GM21529 (cell line): ENCODE results near the gene KTN1.

Experiments
- ATAC-seq: cut with Tn5 transposase; IDR thresholded peaks from one replicate; pipeline ENCODE4 v1.9.1; 2021; ENCODE audit not compliant: unreplicated experiment

KTN1 gene

DNA sequence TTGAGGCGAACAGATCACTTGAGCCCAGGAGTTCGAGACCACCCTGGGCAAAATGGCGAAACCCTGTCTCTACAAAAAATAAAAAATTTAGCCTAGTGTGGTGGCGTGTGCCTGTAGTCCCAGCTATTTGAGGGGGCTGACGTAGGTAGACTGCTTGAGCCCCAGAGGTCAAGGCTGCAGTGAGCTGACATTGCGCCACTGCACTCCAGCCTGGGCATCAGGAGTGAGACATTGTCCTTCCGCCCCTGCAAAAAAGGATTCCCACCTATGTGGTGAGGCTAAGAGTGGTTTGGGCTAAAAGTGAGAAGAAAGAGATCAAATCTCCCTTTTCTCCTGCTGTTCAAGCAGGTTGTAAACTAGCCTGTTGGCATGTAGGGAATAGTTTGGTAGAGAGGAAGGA lies 5.0 kb upstream of the KTN1 start:
- ATAC-seq: no peak

DNA sequence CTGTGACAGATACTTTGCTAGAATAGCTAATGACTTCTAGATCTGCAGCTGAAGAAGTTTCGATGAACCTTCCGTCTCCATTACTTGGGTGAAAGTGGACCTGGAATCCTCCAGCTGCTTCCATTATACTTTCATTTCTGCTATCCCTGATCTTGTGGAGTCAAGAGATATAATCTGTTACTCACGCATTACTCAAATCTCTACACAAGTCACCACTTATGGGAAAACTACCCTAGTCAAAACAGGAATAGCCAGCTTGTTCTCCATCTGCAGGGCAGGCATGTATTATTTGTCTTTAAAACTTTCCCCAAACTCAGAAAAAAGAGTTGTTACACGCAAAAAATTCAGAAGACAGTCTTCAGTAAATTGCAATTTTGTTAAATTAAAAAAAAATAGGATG lies 2.8 kb upstream of the KTN1 start:
- no peak for ATAC-seq

DNA sequence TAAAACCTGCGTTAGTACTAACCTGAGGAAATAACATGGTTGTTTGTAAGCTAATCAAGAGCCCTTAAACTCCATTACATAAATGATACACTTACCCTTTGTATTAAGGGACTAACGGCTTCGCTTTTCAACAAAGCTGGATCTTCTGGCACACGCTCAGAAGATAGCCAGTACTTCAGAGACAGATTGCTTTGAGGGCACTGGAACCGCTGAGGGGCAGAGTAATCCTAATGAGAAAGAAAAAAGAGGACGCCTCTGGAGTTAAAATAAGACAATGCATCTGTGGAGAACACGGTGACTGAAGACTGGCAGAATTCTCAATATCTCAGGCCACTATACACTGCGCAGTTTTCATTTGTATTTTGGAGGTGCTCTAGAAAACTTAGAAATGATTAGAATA lies 1.5 kb upstream of the KTN1 start:
- no peak for ATAC-seq

DNA sequence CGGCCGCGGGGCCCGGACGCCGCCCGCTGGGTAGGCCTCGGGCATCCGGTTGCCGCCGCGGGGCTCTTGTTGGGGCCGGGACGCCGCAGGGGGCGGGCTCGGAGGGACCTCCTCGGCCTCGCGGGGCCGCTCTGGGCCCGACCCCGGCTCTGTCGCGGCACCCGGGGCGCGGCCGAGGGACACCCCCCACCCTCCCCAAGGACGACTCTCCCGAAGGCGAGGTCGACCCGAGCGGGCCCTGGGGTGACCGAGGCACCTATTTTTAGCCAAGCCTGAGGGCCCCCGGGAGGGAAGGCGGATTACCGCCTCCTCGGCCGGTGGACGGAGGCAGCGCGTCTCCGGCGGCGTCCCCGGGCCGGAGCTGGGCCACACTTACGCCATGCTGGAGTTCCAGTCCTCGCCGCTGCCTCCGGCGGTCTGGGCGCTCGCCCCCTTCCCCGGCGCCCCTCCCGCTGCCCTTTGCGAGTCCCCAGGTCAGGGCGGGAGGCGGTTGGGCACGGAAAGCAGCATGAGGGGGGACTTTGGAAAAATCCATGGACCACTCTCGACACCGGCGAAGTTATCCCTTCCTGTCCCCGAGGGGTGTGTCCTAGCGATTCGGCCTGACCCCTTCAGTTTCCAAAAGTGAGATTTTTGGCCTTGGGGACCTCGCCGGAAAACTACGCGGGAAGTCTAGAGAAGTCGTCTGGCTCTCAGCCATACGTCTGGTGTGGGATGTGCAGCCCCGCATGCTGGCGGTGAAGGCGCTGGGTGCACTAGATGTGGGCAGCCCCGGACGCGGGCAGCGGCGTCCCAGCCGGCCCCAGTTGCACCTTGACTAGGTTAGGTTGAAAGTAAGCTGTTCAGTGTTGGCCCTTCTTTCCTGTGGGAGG lies 699 bp downstream of the KTN1 start:
- ATAC-seq: peak; percentile 45

DNA sequence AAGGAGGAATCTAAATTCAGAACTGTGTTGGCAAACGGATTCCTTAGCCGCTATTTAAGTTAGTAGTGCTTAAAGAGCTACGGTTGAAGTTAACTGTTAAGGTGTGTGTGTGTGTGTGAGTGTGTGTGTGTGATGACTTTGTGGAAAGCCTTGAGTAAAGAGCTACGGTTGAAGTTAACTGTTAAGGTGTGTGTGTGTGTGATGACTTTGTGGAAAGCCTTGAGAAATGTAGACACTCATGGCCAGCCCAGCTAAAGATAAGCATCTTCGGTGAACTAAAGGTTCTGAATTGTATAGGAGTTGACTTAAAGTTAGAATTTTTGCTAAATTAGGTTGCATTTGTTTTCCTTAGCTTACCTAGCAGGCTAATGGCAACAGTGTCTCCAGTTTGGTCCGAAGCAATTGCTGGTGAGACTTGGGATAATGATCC lies 1.4 kb downstream of the KTN1 start:
- ATAC-seq: no peak

DNA sequence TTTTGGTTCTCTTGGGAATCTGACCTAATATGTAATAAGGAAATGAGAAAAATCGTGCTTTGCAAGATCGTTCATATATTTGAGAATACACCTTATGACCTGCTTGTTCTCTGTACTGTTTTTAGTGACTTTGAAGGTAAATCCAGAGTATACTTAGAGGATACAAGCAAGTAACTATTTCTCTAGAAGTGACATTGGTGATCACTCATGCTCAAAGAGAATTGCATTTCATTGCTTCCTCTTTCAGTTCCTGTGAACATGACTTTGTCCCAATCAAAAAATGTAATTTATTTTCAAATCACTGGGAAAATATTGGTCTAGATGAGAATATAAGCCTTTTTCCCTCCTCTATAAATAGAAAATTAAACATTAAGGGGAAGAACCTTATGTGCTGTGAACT lies 2.7 kb downstream of the KTN1 start:
- peak; percentile 29 for ATAC-seq

DNA sequence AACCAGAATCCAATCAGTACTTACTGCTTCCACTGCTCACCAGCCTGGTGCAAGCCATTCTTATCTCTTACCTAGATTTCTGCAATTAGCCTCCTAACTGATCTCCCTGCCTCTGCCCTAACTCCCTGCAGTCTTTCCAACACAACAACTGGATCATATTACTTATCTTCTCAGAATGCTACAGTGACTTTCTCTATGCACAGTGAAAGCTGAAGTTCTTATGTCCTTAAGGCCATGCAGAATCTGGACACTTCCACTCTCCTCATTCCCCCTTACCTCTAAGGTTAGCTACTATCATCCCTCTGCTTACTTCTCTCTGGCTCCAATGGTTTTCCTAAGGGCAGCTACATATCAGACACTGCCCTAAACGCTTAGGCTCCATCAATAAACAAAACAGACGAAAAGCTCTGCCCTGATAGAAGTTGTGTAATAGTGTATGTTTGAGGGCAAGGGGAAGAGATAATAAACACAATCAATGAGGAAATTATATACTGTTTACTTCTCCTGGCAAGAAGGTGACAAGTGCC lies 4.0 kb downstream of the KTN1 start:
- no peak for ATAC-seq

DNA sequence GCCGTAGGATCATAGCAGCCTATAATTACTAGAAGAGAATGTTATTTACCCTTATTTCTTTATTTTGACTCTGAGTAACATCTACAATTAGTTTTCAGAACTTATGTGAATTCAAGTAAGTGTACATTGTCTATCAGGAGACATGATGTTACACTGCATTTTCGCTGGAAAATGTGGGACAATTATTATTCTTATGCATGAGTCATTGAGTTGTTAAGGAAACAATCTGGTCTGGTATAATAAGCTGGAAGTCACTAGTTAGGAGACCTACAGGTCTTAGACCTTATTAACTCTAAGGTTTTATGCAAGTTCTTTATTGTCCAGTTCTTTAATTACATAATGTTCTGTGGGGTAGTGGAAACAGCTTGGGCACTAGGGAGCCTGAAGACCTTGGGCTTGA lies 5.8 kb downstream of the KTN1 start:
- ATAC-seq: no peak

DNA sequence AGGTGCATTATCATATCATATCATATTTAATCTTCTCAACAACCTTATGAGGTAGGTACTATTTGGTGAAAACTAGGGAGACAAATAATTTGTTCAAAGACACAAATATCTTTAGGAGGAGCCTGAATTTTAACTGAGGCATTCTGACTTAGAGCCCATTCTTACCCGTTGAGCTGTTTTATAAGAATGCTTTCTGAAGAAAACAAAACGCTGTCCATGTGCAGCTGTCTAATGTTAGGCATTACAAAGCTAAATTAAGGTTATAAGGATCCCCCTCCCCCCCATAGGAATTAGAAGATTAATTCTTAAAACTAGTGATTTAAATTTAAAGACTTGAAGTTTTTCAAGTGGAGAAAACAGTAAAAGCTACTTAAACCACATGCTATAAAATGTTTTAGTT lies 6.4 kb downstream of the KTN1 start:
- ATAC-seq: no peak

DNA sequence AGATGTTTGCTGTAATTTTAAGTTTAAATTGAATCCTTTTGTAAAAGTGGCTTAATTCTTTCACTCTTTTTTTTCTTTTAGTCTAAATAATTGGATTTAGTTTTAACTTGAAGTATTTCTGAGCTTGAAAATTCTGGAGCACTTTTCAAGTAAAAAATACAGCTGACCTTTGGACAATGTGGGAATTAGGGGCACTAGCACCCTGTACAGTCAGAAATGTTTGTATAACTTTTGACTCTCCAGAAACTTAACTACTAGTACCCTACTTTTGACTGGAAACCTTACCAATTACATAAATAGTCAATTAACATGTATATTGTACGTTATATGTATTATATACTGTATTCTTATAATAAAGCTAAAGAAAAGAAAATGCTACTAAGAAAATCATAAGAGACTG lies 7.8 kb downstream of the KTN1 start:
- no peak for ATAC-seq

DNA sequence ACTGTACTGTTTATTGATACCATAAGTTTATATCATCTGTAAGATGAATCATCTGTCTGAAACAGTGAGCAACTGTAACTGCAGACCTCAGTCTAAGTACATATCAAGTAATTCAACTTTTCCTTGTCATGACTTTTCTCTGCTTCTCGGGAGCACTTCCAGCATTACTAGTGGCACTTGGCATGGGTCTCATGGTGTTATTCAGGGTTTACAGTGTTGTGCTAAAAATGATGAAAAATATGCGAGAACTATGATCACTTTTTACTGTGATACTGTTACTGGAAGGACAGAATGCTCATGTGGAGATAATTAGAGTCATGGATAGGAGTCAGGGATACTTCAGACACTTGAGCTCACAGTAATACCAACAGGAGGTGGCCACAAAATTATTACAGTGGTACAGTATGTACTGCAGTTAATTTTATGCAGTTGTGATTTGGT lies 8.3 kb downstream of the KTN1 start:
- no peak for ATAC-seq

DNA sequence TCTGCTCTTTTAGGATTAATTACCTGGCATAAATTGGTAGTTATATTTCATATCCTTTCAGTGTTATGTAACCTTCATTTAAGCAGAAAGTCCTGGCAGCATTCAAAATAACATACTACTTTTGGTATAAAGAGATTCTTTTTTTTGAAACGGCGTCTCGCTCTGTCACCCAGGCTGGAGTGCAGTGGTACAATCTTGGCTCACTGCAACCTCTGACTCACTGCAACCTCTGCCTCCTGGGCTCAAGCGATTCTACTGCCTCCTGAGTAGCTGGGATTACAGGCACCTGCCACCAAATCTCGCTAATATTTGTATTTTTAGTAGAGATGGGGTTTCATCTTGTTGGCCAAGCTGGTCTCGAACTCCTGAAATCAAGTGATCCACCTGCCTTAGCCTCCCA lies 9.2 kb downstream of the KTN1 start:
- ATAC-seq: no peak

DNA sequence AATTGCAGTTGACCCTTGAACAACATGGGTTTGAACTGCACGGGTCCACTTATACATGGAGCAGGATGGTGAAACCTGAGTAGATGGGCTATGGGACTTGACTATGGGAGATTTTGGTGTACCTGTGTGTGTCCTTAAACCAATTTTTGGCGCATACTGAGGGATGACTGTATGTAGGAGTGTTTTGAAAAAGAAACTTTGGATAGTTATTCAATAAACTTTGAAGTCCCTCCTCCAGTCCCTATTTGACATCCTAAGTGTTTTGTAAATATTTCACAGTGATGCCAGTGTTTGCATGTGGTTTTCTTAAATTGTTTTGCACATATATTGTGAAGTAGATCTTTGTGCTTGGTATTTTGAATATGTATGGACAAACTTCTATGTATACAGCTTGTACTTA lies 12.4 kb downstream of the KTN1 start:
- no peak for ATAC-seq

DNA sequence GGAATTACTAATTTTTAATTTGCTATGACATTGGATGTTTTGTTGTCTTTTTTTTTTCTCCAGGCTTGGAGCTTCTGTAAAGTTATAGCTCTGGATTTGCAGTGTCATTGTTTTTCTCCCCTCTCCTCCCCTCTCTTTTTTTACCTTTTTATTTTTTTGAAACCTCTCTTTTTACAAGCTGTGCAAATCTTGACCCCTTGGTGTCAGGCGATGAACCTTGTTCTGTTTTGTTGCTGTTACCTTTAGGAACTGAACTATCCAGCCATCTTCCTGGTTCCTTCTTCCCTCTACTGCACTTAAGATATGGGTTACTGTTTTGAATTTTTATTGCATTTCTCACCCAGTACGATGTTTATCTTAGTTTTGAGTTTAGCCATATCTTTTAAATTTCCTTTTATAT lies 13.7 kb downstream of the KTN1 start:
- ATAC-seq: no peak

DNA sequence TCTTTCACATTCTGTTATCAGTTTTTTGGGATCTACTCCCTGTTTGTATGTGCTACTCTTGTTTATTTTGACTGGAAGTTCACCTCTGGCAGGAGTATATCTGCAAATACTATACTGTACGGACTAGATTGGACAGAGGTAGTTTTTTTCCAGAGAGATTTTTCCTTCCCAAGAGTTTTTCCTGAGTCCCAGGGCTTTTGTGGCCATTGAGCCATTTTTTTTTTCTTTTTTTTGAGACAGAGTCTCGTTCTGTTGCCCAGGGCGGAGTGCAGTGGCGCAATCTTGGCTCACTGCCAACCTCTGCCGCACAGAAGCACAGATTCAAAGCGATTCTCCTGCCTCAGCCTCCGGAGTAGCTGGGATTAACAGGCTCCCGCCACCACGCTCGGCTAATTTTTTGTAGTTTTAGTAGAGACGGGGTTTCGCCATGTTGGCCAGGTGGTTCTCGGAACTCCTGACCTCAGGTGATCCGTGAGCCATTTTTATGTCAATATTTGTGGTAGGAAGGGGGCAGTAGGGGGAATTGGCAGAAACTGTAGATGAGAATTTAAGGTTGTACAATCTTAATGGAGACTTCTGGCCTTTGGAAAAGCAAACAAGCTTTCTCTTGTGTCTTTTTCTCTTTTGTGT lies 19.4 kb downstream of the KTN1 start:
- no peak for ATAC-seq

DNA sequence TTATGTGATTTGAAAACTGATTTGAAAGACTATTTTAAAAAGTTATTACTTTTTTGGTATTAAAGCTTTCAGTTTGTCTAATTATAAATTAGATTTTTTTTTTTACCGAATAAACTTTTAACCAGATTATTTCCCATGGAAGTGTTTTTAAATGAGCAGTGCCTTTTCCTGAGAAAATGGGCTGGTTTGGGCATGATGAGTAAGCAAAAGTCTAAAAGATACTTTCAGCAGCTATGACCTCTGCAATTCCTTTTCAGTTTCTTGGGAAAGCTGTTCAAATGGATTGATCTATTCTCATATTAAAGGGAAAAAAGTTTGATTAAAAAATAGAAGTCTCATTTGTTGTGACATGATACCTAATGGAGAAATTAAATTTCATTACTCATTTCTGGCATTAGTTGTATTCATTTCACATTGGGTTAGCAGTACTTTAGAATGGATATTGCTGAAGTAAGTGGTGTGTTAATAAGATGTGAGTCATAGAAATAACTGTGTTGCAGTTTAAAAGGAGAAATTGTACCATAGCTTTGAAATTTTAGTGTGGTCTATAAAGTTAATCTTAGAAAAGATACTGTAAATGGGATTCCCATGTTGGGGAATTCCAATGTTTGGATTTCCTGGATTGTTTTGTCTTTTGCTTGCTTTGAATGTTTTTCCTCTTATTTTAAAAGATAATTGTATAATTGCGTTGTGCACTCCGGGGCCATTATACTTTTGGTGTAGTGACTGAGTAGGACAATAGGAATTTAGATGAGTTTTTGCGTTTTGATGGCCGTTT lies 21.0 kb downstream of the KTN1 start:
- ATAC-seq: no peak

DNA sequence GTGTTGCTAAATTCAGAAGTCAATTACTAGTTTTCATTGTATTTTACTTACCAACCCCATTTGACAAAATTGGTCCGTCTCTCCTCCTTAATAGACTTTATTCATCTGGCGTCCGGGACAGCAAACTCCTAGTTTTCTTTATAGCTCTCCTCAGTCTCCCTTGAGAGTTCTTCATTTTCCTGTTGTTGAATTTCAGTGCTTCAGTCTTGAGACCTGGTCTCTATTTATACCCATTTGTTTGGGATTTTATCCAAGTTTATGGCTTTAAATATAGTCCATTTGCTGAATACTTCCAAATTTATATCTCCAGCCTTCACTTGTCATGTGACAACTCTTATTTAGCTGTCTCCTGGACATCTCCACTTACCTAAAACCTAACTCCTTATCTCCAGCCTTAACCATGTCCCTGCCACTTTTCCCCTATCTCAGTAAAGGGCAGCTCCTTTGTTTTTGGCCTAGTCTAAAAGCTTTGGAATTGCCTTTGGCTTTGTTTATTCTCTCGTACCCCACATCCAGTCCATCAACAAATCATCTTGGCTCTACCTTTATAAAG lies 23.5 kb downstream of the KTN1 start:
- ATAC-seq: no peak

DNA sequence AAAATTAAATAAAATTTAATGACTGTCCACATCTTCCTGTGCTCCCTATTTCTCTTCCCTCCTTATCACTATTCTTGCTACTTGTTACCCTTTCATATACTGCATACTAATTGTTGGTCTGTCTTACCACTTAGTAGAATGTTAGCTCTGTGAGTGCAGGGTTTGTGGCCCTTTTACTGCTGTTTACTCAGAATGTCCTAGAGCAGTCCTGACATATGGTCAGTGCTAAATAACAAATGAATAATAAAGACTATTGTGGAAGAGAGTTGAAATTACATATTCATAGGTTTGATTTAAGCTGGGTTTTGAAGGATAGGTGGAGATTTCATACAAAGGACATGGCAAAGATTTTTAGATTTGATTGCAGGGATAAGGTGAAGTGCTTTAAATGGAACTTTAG lies 24.5 kb downstream of the KTN1 start:
- no peak for ATAC-seq

DNA sequence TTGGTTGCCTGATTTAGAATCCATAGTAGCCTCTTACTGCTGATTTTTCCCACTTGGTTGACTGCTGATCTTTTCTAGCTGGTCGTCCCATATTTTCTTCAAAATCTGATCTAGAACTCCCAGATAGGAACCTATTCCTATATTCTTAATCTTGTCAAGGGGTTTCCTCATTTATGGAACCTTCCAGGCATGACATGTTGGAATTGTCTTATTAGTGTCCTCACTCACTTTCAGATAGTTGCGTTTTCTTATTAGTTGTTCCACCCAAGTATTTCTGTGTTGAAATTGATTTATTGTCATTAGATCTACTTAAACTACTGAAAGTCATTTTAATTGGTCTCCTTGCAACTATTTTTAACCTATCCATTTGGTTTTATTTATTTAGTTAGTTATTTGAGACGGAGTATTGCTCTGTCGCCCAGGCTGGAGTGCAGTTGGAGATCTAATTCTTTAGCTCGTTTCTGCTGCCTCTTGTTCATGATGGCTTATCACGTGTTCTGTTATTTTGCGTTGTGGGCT lies 25.0 kb downstream of the KTN1 start:
- ATAC-seq: no peak

DNA sequence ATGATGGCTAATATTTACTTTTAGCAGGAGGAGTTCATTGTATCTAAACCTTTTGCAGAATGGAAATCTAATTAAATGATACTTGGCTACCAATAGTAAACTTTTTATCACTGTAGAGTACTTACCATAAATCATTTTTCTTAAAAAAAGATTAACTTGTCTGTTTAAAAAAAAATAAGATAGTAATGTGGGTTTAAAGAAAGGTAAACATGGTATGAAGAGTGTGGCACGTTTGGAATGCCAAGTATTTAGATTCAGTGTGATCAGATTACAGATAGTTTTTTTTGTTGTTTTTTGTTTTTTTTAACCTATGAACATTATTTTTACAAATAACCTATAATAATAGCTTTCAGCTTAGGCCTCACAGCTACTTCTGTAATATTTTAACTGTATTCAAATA lies 25.8 kb downstream of the KTN1 start:
- no peak for ATAC-seq

DNA sequence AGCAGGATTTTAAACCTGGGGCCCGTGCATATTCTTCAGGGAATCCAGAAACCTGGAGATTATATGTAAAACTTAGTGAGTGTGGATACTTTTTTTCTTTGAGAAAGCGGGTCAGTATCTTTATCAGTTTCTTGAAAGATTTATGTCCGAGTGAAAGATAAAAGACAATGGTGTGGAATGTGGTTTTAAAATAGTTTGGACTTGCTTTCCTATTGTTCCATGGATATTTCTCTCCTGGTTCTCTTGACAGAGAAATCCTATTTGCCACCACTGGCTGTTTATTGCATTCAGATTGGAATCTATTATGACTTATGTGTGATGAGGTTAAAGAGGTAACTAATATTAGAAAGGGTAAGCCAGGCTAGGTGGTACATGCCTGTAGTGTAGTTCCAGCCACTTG lies 27.4 kb downstream of the KTN1 start:
- ATAC-seq: no peak
